ENCODE measurements around the gene ZNF350.
"Not testable (repeated sequence)": the region's sequence is repeated elsewhere in the genome, so short reads cannot be mapped to it uniquely, and the experiment has no call there.

The ZNF350 gene

DNA sequence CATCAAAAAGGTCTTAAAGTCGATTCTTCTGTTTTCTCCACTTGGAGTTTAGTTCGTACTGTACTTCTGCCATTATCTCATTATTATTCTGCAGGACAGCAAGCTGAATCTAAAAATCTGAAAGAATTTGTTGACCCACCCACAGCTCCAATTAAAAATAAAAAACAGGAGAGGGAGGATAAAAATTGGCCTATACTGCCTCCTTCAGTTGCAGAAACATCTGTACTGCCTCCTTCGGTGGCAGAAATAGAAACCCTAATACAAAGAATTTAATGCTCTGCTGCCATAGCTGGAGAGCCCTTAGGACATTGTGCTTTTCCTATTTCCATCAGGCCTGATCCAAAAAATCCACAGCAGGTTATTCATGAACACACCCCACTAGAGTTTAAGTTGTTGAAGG, 9.8 kb downstream of the ZNF350 start:
- FAIRE-seq (no peak), DNase-seq (ENCODE audit: insufficient read length, low spot score) (no peak)

DNA sequence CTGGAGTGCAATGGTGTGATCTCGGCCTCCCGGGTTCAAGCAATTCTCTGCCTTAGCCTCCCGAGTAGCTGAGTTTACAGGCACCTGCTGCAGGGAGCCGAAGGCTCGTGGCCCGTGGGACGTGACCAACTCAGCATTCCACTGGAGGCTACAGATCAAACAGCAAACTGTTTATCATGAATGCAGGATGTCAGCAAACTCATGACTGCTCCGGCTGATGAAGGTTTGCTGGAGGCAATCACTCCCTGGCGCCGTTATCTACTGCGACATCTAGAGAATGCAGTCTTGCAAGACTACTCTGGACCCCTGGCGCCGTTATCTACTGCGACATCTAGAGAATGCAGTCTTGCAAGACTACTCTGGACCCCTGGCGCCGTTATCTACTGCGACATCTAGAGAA, 10.9 kb downstream of the ZNF350 start:
- FAIRE-seq; DNase-seq (ENCODE audit: insufficient read length, low spot score): not testable (repeated sequence)

DNA sequence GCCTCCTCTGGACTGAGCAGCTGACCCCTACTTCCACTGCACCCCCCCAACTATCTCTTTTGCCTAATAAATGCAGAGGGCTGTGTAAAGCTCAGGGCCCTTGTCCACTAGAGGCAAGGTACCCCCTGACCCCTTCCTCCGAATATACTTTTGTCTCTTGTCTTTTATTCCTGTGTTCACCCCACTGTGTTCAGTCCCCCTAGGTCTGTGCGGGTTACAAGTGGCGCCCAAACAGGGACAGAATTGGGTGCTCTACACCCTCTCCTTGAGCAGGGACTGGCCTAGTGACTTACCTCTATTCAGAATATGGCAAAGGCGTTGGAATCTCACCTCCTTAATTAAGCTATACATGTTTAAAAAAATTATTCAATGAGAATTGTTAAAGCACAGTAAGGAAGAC, 15.0 kb downstream of the ZNF350 start:
- DNase-seq (ENCODE audit: insufficient read length, low spot score), result no peak
- FAIRE-seq, result no peak

DNA sequence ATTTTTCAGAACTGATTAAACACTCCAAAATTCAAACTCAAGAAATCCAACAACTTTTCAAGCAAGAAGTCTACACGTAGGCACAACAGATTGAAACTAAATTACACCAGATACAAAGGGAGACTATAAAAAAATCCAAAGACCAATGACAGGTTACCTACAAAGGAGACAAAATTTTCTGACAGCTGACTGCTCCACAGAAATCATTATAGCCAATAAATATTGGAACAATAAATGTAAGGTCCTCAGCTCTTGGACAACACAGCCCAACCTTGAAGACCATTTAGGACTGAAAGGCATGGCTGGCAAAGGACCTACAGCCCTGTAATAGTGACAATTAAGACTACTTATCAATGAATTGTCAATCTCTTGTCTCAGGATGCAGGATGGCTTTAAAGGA, 15.9 kb downstream of the ZNF350 start:
- FAIRE-seq, result no peak

DNA sequence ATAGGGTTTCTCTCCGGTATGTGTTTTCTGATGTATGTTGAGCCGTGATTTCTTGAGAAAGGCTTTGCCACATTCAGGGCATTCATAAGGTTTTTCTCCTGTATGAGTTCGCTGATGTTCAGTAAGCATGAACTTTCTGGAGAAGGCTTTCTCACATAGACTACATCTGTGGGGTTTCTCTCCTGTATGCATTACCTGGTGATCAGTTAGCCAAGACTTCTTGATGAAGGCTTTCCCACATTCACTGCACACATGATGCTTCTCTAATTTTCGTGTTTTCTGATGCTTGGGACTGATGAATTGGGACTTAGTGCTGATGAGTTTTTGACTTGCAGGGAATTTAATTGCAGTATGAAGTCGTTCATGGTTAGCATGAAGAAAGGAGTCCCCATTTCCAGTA, 21.1 kb downstream of the ZNF350 start:
- DNase-seq (ENCODE audit: insufficient read length, low spot score) (no peak), FAIRE-seq (no peak)

More for the DNA sequence above, 15.9 kb downstream of the ZNF350 start:
- DNase-seq (ENCODE audit: insufficient read length, low spot score), result no peak

DNA sequence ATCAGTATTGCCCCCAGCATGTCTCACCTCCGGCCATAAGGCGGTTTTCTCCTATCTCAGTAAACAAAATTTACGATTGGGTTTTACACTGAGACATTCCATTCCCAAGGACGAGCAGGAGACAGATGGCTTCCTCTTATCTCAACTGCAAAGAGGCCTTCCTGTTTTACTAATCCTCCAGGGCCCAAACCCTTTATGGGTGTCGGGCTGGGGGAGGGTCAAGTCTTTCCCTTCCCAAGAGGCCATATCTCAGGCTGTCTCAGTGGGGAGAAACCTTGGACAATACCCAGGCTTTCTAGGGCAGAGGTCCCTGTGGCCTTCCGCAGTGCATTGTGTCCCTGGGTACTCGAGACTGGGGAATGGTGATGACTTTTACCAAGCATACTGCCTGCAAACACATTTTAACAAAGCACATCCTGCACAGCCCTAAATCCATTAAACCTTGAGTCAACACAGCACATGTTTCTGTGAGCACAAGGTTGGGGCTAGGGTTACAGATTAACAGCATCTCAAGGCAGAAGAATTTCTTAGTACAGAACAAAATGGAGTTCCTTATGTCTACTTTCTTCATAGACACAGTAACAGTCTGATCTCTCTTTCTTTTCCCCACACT, 25.9 kb downstream of the ZNF350 start:
- DNase-seq (ENCODE audit: insufficient read length, low spot score); FAIRE-seq: not testable (repeated sequence)

DNA sequence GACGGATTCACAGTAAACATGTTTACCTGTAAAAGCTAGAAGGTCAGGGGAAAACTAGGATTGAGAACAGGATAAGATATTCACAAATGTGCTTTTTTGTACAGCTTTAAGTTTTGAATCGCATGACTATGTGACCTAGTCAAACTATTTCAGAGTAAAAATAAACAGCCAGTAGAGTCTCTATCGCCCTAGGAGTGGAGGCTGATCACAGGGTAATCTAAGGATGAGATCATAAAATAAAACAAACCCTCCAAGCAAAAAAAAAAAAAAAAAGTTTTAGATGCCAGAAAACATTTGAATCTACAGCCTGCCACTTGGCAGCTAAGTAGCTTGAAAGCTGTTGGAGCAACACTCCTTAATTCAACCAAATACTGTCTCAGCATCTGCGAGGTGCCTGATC, 26.8 kb downstream of the ZNF350 start:
- FAIRE-seq, result no peak
- DNase-seq (ENCODE audit: insufficient read length, low spot score), result no peak

DNA sequence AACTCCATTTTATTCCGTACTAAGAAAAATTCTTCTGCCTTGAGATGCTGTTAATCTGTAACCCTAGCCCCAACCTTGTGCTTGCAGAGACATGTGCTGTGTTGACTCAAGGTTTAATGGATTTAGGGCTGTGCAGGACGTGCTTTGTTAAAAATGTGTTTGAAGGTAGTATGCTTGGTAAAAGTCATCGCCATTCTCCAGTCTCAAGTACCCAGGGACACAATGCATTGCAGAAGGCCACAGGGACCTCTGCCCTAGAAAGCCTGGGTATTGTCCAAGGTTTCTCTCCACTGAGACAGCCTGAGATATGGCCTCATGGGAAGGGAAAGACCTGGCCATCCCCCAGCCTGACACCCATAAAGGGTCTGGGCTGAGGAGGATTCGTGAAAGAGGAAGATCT, 28.8 kb downstream of the ZNF350 start:
- not testable (repeated sequence) for DNase-seq (ENCODE audit: insufficient read length, low spot score); FAIRE-seq

DNA sequence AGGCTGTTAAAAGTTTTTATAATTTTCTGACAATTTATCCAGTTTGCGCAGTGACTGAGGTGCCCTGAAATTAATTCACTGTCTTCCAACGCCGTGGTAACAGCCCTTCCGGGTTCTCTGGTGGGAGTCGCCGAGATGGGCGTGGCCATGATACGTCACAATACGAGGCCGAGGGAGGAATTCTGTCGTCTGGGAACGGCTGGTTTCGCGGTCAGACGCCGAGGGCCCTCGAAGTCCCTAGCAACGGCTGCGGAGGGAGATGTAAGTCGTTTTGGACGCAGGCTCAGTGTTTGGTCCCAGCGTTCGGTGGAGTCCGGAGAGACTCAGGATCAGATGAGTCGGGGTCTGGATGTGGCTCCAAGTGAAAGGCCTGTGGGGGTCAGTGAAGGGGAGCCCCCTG, 37.7 kb downstream of the ZNF350 start:
- FAIRE-seq (no peak), DNase-seq (ENCODE audit: insufficient read length, low spot score) (no peak)

DNA sequence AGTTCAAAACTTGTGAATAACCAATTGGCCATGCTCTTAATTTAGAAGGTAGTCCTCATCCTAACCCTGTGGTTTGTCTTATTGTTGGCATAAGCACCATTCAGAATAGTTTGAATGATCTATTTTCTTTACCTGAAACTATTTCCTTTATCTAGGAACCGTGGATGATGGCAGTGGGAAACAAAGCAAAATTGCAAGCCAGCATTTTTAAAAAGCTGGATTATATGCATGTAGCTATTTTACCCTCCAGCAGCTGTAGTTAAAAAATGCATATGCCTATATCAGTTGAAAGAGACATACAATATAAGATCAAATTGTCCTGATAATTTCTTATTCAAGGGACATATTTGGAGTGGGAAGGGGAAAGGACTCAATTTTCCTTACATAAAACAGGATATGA, 40.0 kb downstream of the ZNF350 start:
- no peak for FAIRE-seq
- no peak for DNase-seq (ENCODE audit: insufficient read length, low spot score)

DNA sequence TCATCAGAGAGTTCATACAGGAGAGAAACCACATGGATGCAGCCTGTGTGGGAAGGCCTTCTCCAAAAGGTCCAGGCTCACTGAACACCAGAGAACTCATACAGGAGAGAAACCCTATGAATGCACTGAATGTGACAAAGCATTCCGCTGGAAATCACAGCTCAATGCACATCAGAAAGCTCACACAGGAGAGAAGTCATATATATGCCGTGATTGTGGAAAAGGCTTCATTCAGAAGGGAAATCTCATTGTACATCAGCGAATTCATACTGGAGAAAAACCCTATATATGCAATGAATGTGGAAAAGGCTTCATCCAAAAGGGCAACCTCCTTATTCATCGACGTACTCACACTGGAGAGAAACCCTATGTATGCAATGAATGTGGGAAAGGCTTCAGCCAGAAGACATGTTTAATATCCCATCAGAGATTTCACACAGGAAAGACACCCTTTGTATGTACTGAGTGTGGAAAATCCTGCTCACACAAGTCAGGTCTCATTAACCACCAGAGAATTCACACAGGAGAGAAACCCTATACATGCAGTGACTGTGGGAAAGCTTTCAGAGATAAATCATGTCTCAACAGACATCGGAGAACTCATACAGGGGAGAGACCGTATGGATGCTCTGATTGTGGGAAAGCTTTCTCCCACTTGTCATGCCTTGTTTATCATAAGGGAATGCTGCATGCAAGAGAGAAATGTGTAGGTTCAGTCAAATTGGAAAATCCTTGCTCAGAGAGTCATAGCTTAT, 41.7 kb downstream of the ZNF350 start:
- FAIRE-seq, result no peak
- no peak for DNase-seq (ENCODE audit: insufficient read length, low spot score)

DNA sequence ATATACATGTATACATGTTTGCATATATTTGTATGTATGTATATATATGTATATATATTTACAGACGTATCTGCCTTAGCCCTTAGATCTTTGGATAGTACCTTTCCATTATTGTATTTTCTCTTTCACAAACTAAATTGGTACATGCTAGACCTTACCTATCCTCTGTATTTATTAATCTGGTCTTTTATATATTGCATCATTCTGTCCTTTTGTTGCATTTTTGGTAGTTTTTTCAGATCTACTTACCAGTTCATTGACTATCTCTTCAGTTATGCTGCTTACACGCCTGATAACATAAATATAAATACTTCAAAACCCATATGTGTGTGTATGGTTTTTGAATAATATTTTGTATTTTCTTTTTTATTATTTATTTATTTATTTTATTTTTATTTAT, 47.7 kb downstream of the ZNF350 start:
- no peak for FAIRE-seq
- DNase-seq (ENCODE audit: insufficient read length, low spot score), result no peak

DNA sequence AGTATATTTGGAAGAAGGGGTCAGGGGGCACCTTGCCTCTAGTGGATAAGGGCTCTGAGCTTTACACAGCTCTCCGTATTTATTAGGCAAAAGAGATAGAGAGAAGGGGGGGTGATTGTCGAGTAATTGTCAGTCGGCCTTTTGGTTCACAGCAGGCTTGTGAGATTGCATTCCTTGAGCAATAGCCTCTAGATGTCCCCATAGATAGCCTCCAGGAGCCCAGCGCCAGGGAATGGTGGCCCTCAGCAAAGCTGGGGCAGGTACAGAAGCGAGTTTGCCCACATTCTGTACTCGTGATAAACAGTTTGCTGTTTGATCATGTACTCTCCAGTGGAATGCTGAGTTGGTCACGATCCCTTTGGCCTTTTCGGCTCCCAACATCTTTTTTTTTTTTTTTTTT, 54.7 kb downstream of the ZNF350 start:
- no peak for DNase-seq (ENCODE audit: insufficient read length, low spot score)
- FAIRE-seq, result no peak

DNA sequence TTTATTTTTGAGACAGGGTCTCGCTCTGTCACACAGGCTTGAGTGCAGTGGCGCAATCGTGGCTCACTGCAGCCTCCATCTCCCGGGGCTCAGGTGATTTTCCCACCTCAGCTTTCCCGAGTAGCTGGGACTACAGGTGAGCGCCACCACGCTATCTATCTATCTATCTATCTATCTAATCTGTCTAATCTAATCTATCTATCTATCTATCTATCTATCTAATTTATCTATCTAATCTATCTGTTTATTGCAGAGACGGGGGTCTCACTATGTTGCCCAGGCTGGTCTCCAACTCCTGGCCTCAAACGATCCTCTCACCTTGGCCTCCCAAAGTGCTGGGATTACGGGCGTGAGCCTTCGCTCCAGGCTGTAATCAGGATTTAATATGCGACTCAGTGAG, 58.8 kb downstream of the ZNF350 start:
- DNase-seq (ENCODE audit: insufficient read length, low spot score), result no peak
- FAIRE-seq, result no peak

DNA sequence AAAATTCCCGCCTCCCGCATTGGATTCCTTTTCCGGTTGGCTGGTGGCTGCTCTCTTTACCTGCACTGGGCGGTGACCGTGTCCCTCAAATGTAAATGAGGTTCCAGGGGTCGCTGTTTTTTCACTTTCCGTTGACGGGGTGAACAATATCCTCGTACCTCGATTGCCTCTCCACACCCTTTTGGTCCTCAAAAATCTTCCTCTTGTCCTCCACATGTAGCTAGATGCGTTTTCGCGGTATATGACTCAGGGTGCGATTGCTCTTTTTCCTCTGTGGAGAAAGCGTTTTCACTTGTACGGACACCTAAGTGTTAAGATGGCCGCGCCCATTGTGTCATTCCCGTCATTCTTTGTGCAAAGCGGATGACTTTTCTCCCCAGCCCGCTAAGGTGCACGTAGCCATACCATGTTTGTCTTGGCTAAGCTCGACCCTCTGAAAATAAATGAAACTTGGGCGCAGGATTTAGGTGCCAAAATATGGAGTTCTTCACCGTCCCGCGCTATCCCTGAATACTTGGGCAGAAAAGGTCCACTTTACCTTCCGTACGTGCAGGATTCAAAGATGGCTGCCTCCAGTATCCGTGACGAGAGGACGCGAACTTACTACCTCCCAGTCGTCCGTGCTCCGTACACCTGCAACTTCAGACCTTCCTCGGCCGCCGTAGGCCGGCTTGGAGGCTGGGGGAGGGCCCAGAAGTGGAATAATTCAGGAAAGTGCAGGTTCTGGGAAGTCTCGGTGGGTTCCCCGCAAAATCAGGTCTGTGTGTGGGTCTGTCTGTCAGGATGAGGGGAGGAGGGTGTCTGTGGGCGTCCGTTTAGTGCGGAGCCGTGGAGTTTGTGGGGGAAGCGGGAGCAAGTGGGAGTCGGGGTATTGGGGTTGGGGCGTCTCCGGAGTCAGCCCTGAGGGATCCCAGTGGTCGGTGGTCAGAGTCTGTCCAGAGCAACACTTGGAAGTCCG, 59.6 kb downstream of the ZNF350 start, which contains the start of gene ZNF613:
Gene ZNF613 (plus strand): TSS at position 689 of the 958 bp plus-strand sequence. CDS start 8,749 bp downstream, outside the sequence.
- FAIRE-seq (peak; percentile 88), DNase-seq (ENCODE audit: insufficient read length, low spot score) (peak; percentile 81)

DNA sequence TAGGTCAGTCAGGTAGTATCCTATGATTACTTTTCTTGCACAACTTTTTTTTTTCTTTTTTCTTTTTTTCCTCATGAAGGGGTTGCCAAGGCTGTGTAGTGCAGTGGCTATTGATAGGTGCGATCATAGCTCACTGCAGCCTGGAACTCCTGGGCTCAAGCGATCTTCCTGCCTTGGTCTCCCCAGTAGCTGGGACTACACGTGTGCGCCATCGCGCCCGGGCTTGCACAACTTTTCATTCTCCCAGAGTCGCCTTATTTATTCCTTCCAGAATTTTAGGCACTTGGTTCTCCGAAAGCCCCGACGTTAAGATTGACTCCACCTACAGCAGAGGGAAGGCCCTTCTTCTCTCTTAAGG, 60.2 kb downstream of the ZNF350 start:
- no peak for FAIRE-seq
- no peak for DNase-seq (ENCODE audit: insufficient read length, low spot score)

DNA sequence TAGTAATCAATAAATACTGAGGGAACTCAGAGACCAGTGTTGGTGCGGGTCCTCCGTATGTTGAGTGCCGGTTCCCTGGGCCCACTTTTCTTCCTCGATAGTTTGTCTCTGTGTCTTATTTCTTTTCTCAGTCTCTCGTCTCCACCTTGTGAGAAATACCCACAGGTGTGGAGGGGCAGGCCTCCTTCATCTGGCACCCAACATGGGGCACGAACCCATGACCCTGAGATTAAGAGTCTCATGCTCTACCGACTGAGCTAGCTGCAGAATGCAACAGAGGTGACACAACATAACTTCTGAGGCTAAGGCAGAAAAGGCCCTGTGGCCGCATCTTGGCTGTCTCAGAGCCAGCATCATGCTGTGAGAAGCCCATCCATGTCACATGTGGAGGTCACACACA, 64.7 kb downstream of the ZNF350 start:
- no peak for DNase-seq (ENCODE audit: insufficient read length, low spot score)

DNA sequence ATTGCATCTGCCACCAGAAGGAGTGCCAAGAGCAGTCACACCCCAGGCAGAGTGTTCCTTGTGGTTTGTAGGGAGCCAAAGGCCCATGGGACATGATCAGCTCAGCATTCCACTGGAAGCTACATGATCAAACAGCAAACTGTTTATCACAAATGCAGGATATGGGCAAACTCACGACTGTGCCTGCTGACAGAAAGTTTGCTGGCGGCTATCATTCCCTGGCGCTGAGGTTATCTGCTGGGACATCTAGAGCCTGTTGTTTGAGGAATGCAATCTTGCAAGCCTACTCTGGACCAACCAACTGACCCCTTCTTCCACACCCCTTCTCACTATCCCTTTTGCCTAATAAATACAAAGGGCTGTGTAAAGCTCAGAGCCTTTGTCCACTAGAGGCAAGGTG, 67.0 kb downstream of the ZNF350 start:
- DNase-seq (ENCODE audit: insufficient read length, low spot score) (no peak), FAIRE-seq (no peak)

More for the DNA sequence above, 64.7 kb downstream of the ZNF350 start:
- FAIRE-seq, result no peak

DNA sequence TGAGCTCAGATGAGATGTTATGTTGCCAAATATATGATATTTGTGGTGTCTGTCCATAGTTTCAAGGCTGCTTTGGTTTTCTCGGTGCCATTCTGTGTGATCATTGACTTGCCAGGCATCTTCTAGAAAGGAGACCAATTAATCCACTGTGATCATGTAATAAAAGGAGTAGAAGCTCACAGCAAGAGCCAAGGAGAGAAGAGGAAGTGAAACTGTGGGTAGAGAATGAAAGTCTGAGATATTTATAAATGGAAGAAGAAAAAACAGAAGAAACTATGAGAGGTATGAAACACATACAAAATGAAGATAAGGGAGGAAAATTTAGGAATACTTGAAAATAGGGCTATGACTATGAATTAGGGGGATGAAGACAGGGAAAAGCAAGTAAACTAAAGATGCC, 70.5 kb downstream of the ZNF350 start:
- no peak for DNase-seq (ENCODE audit: insufficient read length, low spot score)

DNA sequence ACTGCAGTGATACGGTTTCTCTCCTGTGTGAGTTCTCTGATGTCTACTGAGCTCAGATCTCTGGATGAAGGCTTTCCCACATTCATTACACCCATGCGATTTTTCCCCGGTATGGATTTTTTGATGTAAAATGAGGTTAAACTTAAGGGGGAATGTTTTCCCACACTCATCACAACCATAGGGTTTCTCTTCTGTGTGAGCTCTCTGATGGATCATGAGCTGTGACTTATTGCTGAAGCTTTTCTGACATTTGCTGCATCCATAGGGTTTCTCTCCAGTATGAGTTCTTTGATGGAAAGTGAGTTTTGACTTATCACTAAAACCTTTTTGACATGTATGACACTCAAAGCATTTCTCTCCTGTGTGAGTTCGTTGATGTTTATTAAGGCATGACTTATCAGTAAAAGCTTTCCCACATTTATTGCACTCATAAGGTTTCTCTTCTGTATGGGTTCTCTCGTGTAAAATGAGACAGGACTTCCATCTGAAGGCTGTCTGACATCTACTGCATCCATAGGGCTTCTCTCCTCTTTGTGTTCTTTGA, 71.2 kb downstream of the ZNF350 start:
- DNase-seq (ENCODE audit: insufficient read length, low spot score) (no peak), FAIRE-seq (no peak)

More for the DNA sequence above, 70.5 kb downstream of the ZNF350 start:
- FAIRE-seq, result no peak

Data from HTR-8/SVneo (cell line).